H1 (cell line): Measurements from ENCODE around the gene ZAP70. TPM values are rescaled to one million over a fixed set of nuclear protein-coding genes. Genes with fewer than 3 reads are reported as not detected.

Source experiments
- ASH2L ChIP-seq: fragments of 200-600, 300-600 bp; sonication (generic); IDR thresholded peaks from one replicate; pipeline ENCODE4 v1.7.1; 2017; ENCODE audit warnings: low read length
- CHD7 ChIP-seq: fragments of 300-600 bp; sonication (generic); IDR thresholded peaks from 2 replicates; pipeline ENCODE4 v1.7.1; 2012; ENCODE audit warnings: low read length, moderate library complexity, mild to moderate bottlenecking, inconsistent platforms; ENCODE audit not compliant: insufficient replicate concordance
- KDM1A ChIP-seq: fragments of 200-600, 300-600 bp; sonication (generic); IDR thresholded peaks from 2 replicates; pipeline ENCODE4 v1.7.1; 2016; ENCODE audit warnings: mild to moderate bottlenecking, low read length, borderline replicate concordance
- RBBP5 ChIP-seq: IDR thresholded peaks from 2 replicates; pipeline ENCODE4 v1.7.1; 2012; ENCODE audit warnings: low read depth, mild to moderate bottlenecking, inconsistent platforms, low read length, moderate library complexity, borderline replicate concordance
- polyA plus RNA-seq, 7 experiments: library from polyadenylated mRNA; depleted of rRNA in 3 of 7; stranded (reverse) in 5 of 7; unstranded in 2 of 7; fragments of >200 nt in 5 of 7; fragments of 200-250 nt in 2 of 7; gene quantifications; 1 replicate in 5 of 7; 2 replicates in 1 of 7; 4 replicates in 1 of 7; pipeline versions ENCODE4 v1.2.1 to v1.2.3, GENCODE V29; 2011 to 2013; ENCODE audit warnings: missing spikeins in 2 of 7, mixed read lengths in 2 of 7
- total RNA-seq: library from RNA; stranded (reverse); fragmentation: NEBNext Ultra II Directional; extraction: Animal tissue kit (Norgen Biotek cat#: 25700); gene quantifications from 2 replicates; pipeline ENCODE4 v1.2.1, GENCODE V29; 2021

ZAP70 gene
- total and polyA plus RNA-seq, 2 of the 8 experiments (the other 6 are each of a cell fraction or from before 2014, with no cell fraction given), result 0.15 TPM; not detected in 1

- no peak for TF ChIP-seq CHD7
- TF ChIP-seq ASH2L, result no peak
- TF ChIP-seq KDM1A, result 0 out of 2 replicates have a peak, but pooled peaks have one; percentile 27
- no peak for TF ChIP-seq RBBP5
Observed at GRCh38 chr2:97714084-97714949, 941 bp downstream of the ZAP70 start (continued).
